ENCODE measurements around the gene RBMS1. TPM values are rescaled to one million over a fixed set of nuclear protein-coding genes. Genes with fewer than 3 reads are reported as not detected.

RBMS1 gene
- total RNA-seq, 1 experiment from 2014 or later, result 38.8 TPM

DNA sequence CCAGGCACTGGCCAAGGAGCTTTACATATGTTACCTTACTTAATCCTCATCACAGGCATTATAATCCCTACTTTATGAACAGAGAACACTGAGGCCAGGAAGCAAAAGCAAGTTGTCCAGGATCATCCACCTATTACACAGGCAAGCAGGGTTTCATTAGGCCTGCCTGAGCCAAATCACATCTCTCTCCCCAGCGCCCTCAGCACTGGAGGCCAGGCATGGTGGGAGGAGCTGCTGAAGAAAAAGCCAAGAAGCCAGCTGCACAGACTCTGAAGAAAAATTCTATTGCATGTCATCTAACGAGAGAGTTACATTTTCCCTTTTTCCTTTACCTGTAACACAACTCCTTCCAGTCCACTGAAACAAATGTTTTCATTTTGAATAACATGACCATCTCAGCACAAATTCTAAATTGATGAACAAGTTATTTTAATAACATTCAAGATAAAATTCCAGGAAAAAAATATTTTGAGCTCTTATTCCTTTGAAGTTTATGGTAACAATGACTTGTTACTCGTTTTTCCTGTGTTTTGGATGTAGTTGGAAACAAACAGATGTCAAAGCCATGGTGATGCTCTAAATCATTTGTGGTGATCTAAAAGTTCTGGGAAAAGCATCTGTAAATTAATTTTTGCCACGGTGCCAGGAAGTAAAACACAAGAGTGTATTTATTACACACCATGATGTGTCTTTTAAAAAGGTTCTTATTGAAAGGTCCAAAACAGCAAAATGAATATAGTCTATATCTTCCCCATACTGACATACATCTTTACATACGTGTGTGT is 154.5 kb downstream of the RBMS1 start:
- no peak overlapping the region for H3K4me2 ChIP-seq (ENCODE audit: low read length)
- ChIA-PET POLR2A (ENCODE audit: unreplicated experiment) (no interaction called here), CTCF (no interaction called here)
- H3K9ac ChIP-seq (ENCODE audit: low read length), result no peak overlapping the region
- H2AFZ ChIP-seq (ENCODE audit: low read length), result no peak overlapping the region
- no peak overlapping the region for H3K27ac ChIP-seq (ENCODE audit: low read length)
- no peak for ATAC-seq
- H3K36me3 ChIP-seq (ENCODE audit: low read depth, low read length), result 0 out of 2 replicates have a peak, but pooled peaks cover 4% of the 10 kb centered on the region
- no peak for DNase-seq
- TF ChIP-seq EZH2 (IDR thresholded peaks at IDR 0.05; ENCODE audit: low read length, unreplicated experiment), result no peak
- TF ChIP-seq, protein P1, sequence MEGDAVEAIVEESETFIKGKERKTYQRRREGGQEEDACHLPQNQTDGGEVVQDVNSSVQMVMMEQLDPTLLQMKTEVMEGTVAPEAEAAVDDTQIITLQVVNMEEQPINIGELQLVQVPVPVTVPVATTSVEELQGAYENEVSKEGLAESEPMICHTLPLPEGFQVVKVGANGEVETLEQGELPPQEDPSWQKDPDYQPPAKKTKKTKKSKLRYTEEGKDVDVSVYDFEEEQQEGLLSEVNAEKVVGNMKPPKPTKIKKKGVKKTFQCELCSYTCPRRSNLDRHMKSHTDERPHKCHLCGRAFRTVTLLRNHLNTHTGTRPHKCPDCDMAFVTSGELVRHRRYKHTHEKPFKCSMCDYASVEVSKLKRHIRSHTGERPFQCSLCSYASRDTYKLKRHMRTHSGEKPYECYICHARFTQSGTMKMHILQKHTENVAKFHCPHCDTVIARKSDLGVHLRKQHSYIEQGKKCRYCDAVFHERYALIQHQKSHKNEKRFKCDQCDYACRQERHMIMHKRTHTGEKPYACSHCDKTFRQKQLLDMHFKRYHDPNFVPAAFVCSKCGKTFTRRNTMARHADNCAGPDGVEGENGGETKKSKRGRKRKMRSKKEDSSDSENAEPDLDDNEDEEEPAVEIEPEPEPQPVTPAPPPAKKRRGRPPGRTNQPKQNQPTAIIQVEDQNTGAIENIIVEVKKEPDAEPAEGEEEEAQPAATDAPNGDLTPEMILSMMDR (conservative IDR thresholded peaks at IDR 0.05; ENCODE audit: low read depth, low read length), result no peak
- H4K20me1 ChIP-seq (ENCODE audit: low read length), result no peaks in the 10 kb centered on the region
- no TSS peak for BruUV-seq (replicated peaks)
- H3K79me2 ChIP-seq (ENCODE audit: low read length), result peaks cover 92% of the 10 kb centered on the region
- no peaks in the 10 kb centered on the region for H3K9me3 ChIP-seq (ENCODE audit: low read length)
- H3K9me2 ChIP-seq (replicated peaks; ENCODE audit: low read length), result no peaks in the 10 kb centered on the region
- H3F3A ChIP-seq (ENCODE audit: low read length, unreplicated experiment), result no peaks in the 10 kb centered on the region
- H3K4me1 ChIP-seq (ENCODE audit: insufficient read depth, low read length), result peaks cover 30% of the 10 kb centered on the region
- intact Hi-C loops (cut with micrococcal nuclease), result no loop called here
- H3K4me3 ChIP-seq (ENCODE audit: low read length), result no peak overlapping the region
- H3K27me3 ChIP-seq (ENCODE audit: low read length), result no peaks in the 10 kb centered on the region

GRCh38 chr2:160337728-160338127 is 155.9 kb downstream of the RBMS1 start:
- Histone ChIP-seq H3K27me3 (ENCODE audit: low read length) (no peaks in the 10 kb centered on the region), H3K4me1 (ENCODE audit: insufficient read depth, low read length) (peaks cover 37% of the 10 kb centered on the region)

GRCh38 chr2:160336635-160337034 is 157.0 kb downstream of the RBMS1 start:
- H3K4me1 ChIP-seq (ENCODE audit: insufficient read depth, low read length), result peaks cover 41% of the 10 kb centered on the region
- TF ChIP-seq EZH2phosphoT487 (IDR thresholded peaks at IDR 0.05; ENCODE audit: borderline replicate concordance, low read length) (no peak), EZH2 (IDR thresholded peaks at IDR 0.05; ENCODE audit: low read length, unreplicated experiment) (no peak)
- TF ChIP-seq, protein P1 (conservative IDR thresholded peaks at IDR 0.05; ENCODE audit: low read depth, low read length), result no peak
- no peak overlapping the region for H3K4me2 ChIP-seq (ENCODE audit: low read length)
- ChIA-PET POLR2A (ENCODE audit: unreplicated experiment) (no interaction called here), CTCF (no interaction called here)
- no TSS peak for BruUV-seq (replicated peaks)
- H3K9me2 ChIP-seq (replicated peaks; ENCODE audit: low read length), result no peaks in the 10 kb centered on the region
- peaks cover 90% of the 10 kb centered on the region for H3K79me2 ChIP-seq (ENCODE audit: low read length)
- no peak overlapping the region for H2AFZ ChIP-seq (ENCODE audit: low read length)
- no peaks in the 10 kb centered on the region for H3K27me3 ChIP-seq (ENCODE audit: low read length)
- H3K9ac ChIP-seq (ENCODE audit: low read length), result no peak overlapping the region
- H3F3A ChIP-seq (ENCODE audit: low read length, unreplicated experiment), result no peaks in the 10 kb centered on the region
- DNase-seq (no peak), ATAC-seq (no peak)
- no peak overlapping the region for H3K4me3 ChIP-seq (ENCODE audit: low read length)
- no peaks in the 10 kb centered on the region for H3K9me3 ChIP-seq (ENCODE audit: low read length)
- no peaks in the 10 kb centered on the region for H4K20me1 ChIP-seq (ENCODE audit: low read length)
- H3K36me3 ChIP-seq (ENCODE audit: low read depth, low read length), result 0 out of 2 replicates have a peak, but pooled peaks cover 4% of the 10 kb centered on the region
- intact Hi-C loops (cut with micrococcal nuclease), result no loop called here
- no peak overlapping the region for H3K27ac ChIP-seq (ENCODE audit: low read length)

More at GRCh38 chr2:160337728-160338127, 155.9 kb downstream of the RBMS1 start:
- Histone ChIP-seq H3K79me2 (ENCODE audit: low read length) (peaks cover 91% of the 10 kb centered on the region), H4K20me1 (ENCODE audit: low read length) (no peaks in the 10 kb centered on the region), H3K9me2 (replicated peaks; ENCODE audit: low read length) (no peaks in the 10 kb centered on the region), H3K4me3 (ENCODE audit: low read length) (no peak overlapping the region), H2AFZ (ENCODE audit: low read length) (no peak overlapping the region), H3K4me2 (ENCODE audit: low read length) (no peak overlapping the region), H3K9ac (ENCODE audit: low read length) (no peak overlapping the region), H3K9me3 (ENCODE audit: low read length) (no peaks in the 10 kb centered on the region), H3F3A (ENCODE audit: low read length, unreplicated experiment) (no peaks in the 10 kb centered on the region), H3K36me3 (ENCODE audit: low read depth, low read length) (0 out of 2 replicates have a peak, but pooled peaks cover 4% of the 10 kb centered on the region), H3K27ac (ENCODE audit: low read length) (no peak overlapping the region)
- BruUV-seq (replicated peaks), result no TSS peak
- CTCF ChIA-PET, result no interaction called here
- POLR2A ChIA-PET (ENCODE audit: unreplicated experiment), result no interaction called here
- DNase-seq (peak; percentile 15), ATAC-seq (peak; percentile 22; the same call in 1 of the 2 replicates)
- TF ChIP-seq EZH2phosphoT487 (IDR thresholded peaks at IDR 0.05; ENCODE audit: borderline replicate concordance, low read length), result no peak
- no peak for TF ChIP-seq EZH2 (IDR thresholded peaks at IDR 0.05; ENCODE audit: low read length, unreplicated experiment)
- TF ChIP-seq, protein P1 (conservative IDR thresholded peaks at IDR 0.05; ENCODE audit: low read depth, low read length), result no peak
- intact Hi-C loops (cut with micrococcal nuclease), result no loop called here
